Astrocyte of the spinal cord (primary cell): Measurements from ENCODE around the gene OR2A25.

Source experiments
- DNase-seq: peaks from one replicate; pipeline ENCODE4 v3.0.0; 2011; ENCODE audit warnings: low read depth, low spot score
- H3K4me3 ChIP-seq: 2 replicates; pipeline ENCODE4 v1.5.1; 2011; ENCODE audit warnings: low read depth, mild to moderate bottlenecking, low read length, moderate library complexity
- CTCF ChIP-seq: IDR thresholded peaks from 2 replicates; pipeline ENCODE4 v1.5.1; 2012; ENCODE audit warnings: low read depth, mild to moderate bottlenecking, low read length, inconsistent platforms
- in situ Hi-C: cut with HindIII; loops from 2 replicates; pipeline ENCODE4 v1.10.0; 2017; ENCODE audit warnings: low sequenced_read_pairs

Gene OR2A25

GRCh38 chr7:144057954-144058353 lies 11.7 kb upstream of the OR2A25 start:
- in situ Hi-C loops = no loop called here
- no peak for TF ChIP-seq CTCF
- H3K4me3 ChIP-seq = no peak overlapping the region
- peak; percentile 35 for DNase-seq

GRCh38 chr7:144063710-144064109 lies 5.9 kb upstream of the OR2A25 start:
- DNase-seq = no peak
- in situ Hi-C loops = no loop called here
- no peak overlapping the region for H3K4me3 ChIP-seq
- TF ChIP-seq CTCF = no peak

GRCh38 chr7:144069953-144070352 lies 342 bp downstream of the OR2A25 start:
- H3K4me3 ChIP-seq = no peak overlapping the region
- no peak for TF ChIP-seq CTCF
- in situ Hi-C loops = no loop called here
- DNase-seq = no peak

- in situ Hi-C loops = no loop called here
- DNase-seq = no peak
- TF ChIP-seq CTCF = no peak
- no peak overlapping the region for H3K4me3 ChIP-seq
Measured at GRCh38 chr7:144074374-144074773, 4.8 kb downstream of the OR2A25 start.

- no peak for TF ChIP-seq CTCF
- no peak within 1 kb of the TSS for H3K4me3 ChIP-seq
- DNase-seq = no peak
- in situ Hi-C loops = no loop called here
Measured at GRCh38 chr7:144085978-144086377, 16.4 kb downstream of the OR2A25 start, which contains the start of gene OR2A12. Gene OR2A12 (plus strand): TSS chr7:144086278. CDS start chr7:144095108, 8,830 bp downstream.

- in situ Hi-C loops = no loop called here
- DNase-seq = no peak
- no peak for TF ChIP-seq CTCF
- H3K4me3 ChIP-seq = no peak overlapping the region
Measured at GRCh38 chr7:144086730-144087129, 17.1 kb downstream of the OR2A25 start.

- TF ChIP-seq CTCF = no peak
- in situ Hi-C loops = no loop called here
- no peak for DNase-seq
- no peak overlapping the region for H3K4me3 ChIP-seq
Measured at GRCh38 chr7:144087230-144087629, 17.6 kb downstream of the OR2A25 start.
